ENCODE measurements around the gene ATP2B2. TPM values are rescaled to one million over a fixed set of nuclear protein-coding genes. Genes with fewer than 3 reads are reported as not detected.

ATP2B2 gene
- total and polyA plus RNA-seq, 2 experiments from 2014 or later, result 0.42 to 0.63 TPM

DNA sequence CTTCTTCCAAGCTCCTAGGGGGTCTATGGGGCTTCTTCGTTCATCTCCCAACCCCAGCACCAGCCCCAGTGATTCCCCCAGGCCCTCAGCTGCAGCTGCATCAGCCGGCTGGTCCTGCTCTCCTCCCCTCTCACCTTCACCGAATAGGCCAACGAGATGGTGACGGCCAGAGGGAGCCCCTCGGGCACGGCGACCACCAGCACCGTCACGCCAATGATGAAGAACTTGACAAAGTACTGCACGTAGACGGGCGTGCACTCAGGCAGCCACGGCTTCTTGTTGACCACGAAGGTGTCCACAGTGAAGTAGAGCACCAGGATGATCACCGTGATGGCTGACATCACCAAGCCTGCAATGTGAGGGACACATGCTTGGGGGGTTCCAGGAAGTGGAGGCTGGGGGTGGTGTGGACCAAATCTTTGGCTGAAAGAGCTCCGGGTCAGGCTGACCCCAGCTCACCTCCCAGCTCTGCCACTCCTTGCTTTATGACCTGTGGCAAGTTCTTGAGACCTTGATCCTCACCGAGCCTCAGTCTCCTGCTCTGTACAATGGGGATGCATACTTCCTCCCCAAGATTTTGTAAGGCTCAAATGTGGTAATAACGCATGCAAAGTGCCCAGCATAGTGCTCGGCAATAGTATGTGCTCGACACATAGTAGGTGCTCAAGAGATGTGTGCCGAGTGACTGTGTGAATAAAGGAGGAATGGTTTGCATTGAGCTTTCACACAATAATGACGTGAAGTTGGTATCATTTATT lies 129.9 kb downstream of the ATP2B2 start (continued):
- no peak for TF ChIP-seq EZH2phosphoT487 (IDR thresholded peaks at IDR 0.05; ENCODE audit: unreplicated experiment)
- TF ChIP-seq CTCF (conservative IDR thresholded peaks at IDR 0.05; ENCODE audit: low read depth in 2 of 2), result no peak

GRCh38 chr3:10374311-10374710 lies 131.1 kb downstream of the ATP2B2 start:
- peaks cover 6% of the 10 kb centered on the region for H3K27me3 Mint-ChIP-seq (ENCODE audit: insufficient read depth, low read depth, poor library complexity)
- H3K4me1 Mint-ChIP-seq, result peaks cover 28% of the 10 kb centered on the region
- Histone ChIP-seq H2AFZ (peak overlapping the region; percentile 23; the same call in 1 of the 2 replicates), H3K4me1 (ENCODE audit: insufficient read depth) (no peaks in the 10 kb centered on the region), H4K20me1 (replicated peaks; ENCODE audit: insufficient read depth) (no peaks in the 10 kb centered on the region), H3K36me3 (ENCODE audit: insufficient read depth) (no peaks in the 10 kb centered on the region), H3F3A (replicated peaks; ENCODE audit: low read depth) (no peaks in the 10 kb centered on the region), H3K27me3 (ENCODE audit: insufficient read depth) (no peaks in the 10 kb centered on the region), H3K79me2 (replicated peaks; ENCODE audit: insufficient read depth) (no peaks in the 10 kb centered on the region), H3K27ac (ENCODE audit: low read depth) (no peak overlapping the region), H3K4me3 (no peak overlapping the region), H3K9me2 (ENCODE audit: insufficient read depth) (0 out of 2 replicates have a peak, but pooled peaks cover 4% of the 10 kb centered on the region), H3K4me2 (no peak overlapping the region)
- ATAC-seq, result no peak
- TF ChIP-seq JUNB (IDR thresholded peaks at IDR 0.05; ENCODE audit: unreplicated experiment) (no peak), ZNF114 (CRISPR knock-in tag; IDR thresholded peaks at IDR 0.05) (no peak)
- DNase-seq (ENCODE audit: low spot score), result no peak
- no peak overlapping the region for H3K27ac Mint-ChIP-seq
- 0 out of 3 replicates have a peak, but pooled peaks cover 3% of the 10 kb centered on the region for H3K36me3 Mint-ChIP-seq (ENCODE audit: low read depth)
- no peak overlapping the region for H3K4me3 Mint-ChIP-seq
- peaks cover 7% of the 10 kb centered on the region; the same call in 1 of the 3 replicates for H3K9me3 Mint-ChIP-seq

- Histone ChIP-seq H3K4me3 (no peak overlapping the region), H3K9me2 (ENCODE audit: insufficient read depth) (0 out of 2 replicates have a peak, but pooled peaks cover 4% of the 10 kb centered on the region), H3K4me2 (no peak overlapping the region), H3F3A (replicated peaks; ENCODE audit: low read depth) (no peaks in the 10 kb centered on the region), H3K27ac (ENCODE audit: low read depth) (no peak overlapping the region), H3K27me3 (ENCODE audit: insufficient read depth) (no peaks in the 10 kb centered on the region), H3K36me3 (ENCODE audit: insufficient read depth) (no peaks in the 10 kb centered on the region), H3K79me2 (replicated peaks; ENCODE audit: insufficient read depth) (no peaks in the 10 kb centered on the region), H2AFZ (0 out of 2 replicates have a peak overlapping the region, but pooled peaks have one; percentile 23), H4K20me1 (replicated peaks; ENCODE audit: insufficient read depth) (no peaks in the 10 kb centered on the region), H3K4me1 (ENCODE audit: insufficient read depth) (no peaks in the 10 kb centered on the region)
- no peak overlapping the region for H3K4me3 Mint-ChIP-seq
- H3K4me1 Mint-ChIP-seq, result peaks cover 28% of the 10 kb centered on the region
- DNase-seq (ENCODE audit: low spot score) (no peak), ATAC-seq (no peak)
- 0 out of 3 replicates have a peak, but pooled peaks cover 3% of the 10 kb centered on the region for H3K36me3 Mint-ChIP-seq (ENCODE audit: low read depth)
- peaks cover 7% of the 10 kb centered on the region; the same call in 1 of the 3 replicates for H3K9me3 Mint-ChIP-seq
- H3K27me3 Mint-ChIP-seq (ENCODE audit: insufficient read depth, low read depth, poor library complexity), result peaks cover 6% of the 10 kb centered on the region
- H3K27ac Mint-ChIP-seq, result no peak overlapping the region
- TF ChIP-seq, protein P1, sequence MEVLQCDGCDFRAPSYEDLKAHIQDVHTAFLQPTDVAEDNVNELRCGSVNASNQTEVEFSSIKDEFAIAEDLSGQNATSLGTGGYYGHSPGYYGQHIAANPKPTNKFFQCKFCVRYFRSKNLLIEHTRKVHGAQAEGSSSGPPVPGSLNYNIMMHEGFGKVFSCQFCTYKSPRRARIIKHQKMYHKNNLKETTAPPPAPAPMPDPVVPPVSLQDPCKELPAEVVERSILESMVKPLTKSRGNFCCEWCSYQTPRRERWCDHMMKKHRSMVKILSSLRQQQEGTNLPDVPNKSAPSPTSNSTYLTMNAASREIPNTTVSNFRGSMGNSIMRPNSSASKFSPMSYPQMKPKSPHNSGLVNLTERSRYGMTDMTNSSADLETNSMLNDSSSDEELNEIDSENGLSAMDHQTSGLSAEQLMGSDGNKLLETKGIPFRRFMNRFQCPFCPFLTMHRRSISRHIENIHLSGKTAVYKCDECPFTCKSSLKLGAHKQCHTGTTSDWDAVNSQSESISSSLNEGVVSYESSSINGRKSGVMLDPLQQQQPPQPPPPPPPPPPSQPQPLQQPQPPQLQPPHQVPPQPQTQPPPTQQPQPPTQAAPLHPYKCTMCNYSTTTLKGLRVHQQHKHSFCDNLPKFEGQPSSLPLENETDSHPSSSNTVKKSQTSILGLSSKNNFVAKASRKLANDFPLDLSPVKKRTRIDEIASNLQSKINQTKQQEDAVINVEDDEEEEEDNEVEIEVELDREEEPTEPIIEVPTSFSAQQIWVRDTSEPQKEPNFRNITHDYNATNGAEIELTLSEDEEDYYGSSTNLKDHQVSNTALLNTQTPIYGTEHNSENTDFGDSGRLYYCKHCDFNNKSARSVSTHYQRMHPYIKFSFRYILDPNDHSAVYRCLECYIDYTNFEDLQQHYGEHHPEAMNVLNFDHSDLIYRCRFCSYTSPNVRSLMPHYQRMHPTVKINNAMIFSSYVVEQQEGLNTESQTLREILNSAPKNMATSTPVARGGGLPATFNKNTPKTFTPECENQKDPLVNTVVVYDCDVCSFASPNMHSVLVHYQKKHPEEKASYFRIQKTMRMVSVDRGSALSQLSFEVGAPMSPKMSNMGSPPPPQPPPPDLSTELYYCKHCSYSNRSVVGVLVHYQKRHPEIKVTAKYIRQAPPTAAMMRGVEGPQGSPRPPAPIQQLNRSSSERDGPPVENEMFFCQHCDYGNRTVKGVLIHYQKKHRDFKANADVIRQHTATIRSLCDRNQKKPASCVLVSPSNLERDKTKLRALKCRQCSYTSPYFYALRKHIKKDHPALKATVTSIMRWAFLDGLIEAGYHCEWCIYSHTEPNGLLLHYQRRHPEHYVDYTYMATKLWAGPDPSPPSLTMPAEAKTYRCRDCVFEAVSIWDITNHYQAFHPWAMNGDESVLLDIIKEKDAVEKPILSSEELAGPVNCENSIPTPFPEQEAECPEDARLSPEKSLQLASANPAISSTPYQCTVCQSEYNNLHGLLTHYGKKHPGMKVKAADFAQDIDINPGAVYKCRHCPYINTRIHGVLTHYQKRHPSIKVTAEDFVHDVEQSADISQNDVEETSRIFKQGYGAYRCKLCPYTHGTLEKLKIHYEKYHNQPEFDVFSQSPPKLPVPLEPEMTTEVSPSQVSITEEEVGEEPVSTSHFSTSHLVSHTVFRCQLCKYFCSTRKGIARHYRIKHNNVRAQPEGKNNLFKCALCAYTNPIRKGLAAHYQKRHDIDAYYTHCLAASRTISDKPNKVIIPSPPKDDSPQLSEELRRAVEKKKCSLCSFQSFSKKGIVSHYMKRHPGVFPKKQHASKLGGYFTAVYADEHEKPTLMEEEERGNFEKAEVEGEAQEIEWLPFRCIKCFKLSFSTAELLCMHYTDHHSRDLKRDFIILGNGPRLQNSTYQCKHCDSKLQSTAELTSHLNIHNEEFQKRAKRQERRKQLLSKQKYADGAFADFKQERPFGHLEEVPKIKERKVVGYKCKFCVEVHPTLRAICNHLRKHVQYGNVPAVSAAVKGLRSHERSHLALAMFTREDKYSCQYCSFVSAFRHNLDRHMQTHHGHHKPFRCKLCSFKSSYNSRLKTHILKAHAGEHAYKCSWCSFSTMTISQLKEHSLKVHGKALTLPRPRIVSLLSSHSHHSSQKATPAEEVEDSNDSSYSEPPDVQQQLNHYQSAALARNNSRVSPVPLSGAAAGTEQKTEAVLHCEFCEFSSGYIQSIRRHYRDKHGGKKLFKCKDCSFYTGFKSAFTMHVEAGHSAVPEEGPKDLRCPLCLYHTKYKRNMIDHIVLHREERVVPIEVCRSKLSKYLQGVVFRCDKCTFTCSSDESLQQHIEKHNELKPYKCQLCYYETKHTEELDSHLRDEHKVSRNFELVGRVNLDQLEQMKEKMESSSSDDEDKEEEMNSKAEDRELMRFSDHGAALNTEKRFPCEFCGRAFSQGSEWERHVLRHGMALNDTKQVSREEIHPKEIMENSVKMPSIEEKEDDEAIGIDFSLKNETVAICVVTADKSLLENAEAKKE (CRISPR knock-in tag; IDR thresholded peaks at IDR 0.05), result no peak
- TF ChIP-seq ZNF114 (CRISPR knock-in tag; IDR thresholded peaks at IDR 0.05) (no peak), STAT1 (IDR thresholded peaks at IDR 0.05; ENCODE audit: unreplicated experiment) (no peak), CTCF (conservative IDR thresholded peaks at IDR 0.05; ENCODE audit: low read depth in 2 of 2) (no peak), POLR2AphosphoS5 (IDR thresholded peaks at IDR 0.05; ENCODE audit: low read depth) (no peak)
Measured at GRCh38 chr3:10373686-10374261, 131.6 kb downstream of the ATP2B2 start.

All from GM23338 (cell line).